IMR-90 (cell line): ENCODE results near the gene LMAN2. TPM values are rescaled to one million over a fixed set of nuclear protein-coding genes. Genes with fewer than 3 reads are reported as not detected.

Experiments used
- ATAC-seq: fragments of 200-7000 bp; cut with Tn5 transposase; 2 replicates; pipeline ENCODE4 v1.9.1; 2020; ENCODE audit warnings: low read depth, mild to moderate bottlenecking, moderate library complexity
- BruUV-seq: library from RNA; stranded (reverse); fragments of 400-500 nt; replicated peaks from 2 replicates; lab custom pipeline; 2021; lab: Mats Ljungman, UMichigan
- CTCF ChIA-PET: fragments of 300-600 bp; formaldehyde crosslinking; extraction: SDS; loops from one replicate; lab custom pipeline; 2021; ENCODE audit warnings: antibody characterized with exemption; lab: Yijun Ruan, JAX
- POLR2A ChIA-PET: fragments of 300-600 bp; sonication (Branson Sonifier 250); formaldehyde crosslinking; loops from one replicate; lab custom pipeline; 2022; ENCODE audit warnings: antibody characterized with exemption; ENCODE audit not compliant: unreplicated experiment; lab: Charles Lee
- DNase-seq: peaks from one replicate; pipeline ENCODE4 v3.0.0; 2013
- H2AFZ ChIP-seq: replicated peaks from 2 replicates; pipeline ENCODE3; 2013; ENCODE audit warnings: low read length, mild to moderate bottlenecking; ENCODE audit not compliant: poor library complexity
- H2AK5ac ChIP-seq: 2 replicates; pipeline ENCODE4 v1.6.1; 2013; ENCODE audit warnings: low read depth, low read length, inconsistent platforms
- H2AK9ac ChIP-seq: replicated peaks from 2 replicates; pipeline ENCODE3; 2013; ENCODE audit warnings: mild to moderate bottlenecking, low read depth, low read length, moderate library complexity; ENCODE audit not compliant: poor library complexity
- H2BK120ac ChIP-seq: 2 replicates; pipeline ENCODE4 v1.6.1; 2013; ENCODE audit warnings: low read depth, low read length, inconsistent platforms
- H2BK15ac ChIP-seq: 3 replicates; pipeline ENCODE4 v1.6.1; 2013; ENCODE audit warnings: low read depth, low read length, inconsistent platforms
- H2BK20ac ChIP-seq: 2 replicates; pipeline ENCODE4 v1.6.1; 2013; ENCODE audit warnings: low read depth, mild to moderate bottlenecking, inconsistent platforms, low read length, moderate library complexity
- H2BK5ac ChIP-seq: 2 replicates; pipeline ENCODE4 v1.6.1; 2013; ENCODE audit warnings: mild to moderate bottlenecking, low read depth, low read length, inconsistent platforms; ENCODE audit not compliant: poor library complexity, severe bottlenecking
- H3K14ac ChIP-seq: replicated peaks from 2 replicates; pipeline ENCODE4 v1.6.1; 2013; ENCODE audit warnings: low read depth, low read length, inconsistent platforms
- H3K18ac ChIP-seq: 2 replicates; pipeline ENCODE4 v1.6.1; 2013; ENCODE audit warnings: low read depth, low read length, control low read depth
- H3K23ac ChIP-seq: 2 replicates; pipeline ENCODE4 v1.6.1; 2013; ENCODE audit warnings: low read depth, low read length, inconsistent platforms
- H3K27ac ChIP-seq: 2 replicates; pipeline ENCODE4 v1.5.1; 2013; ENCODE audit warnings: mild to moderate bottlenecking, control low read depth, low read length; ENCODE audit not compliant: insufficient read depth
- H3K27me3 ChIP-seq: 2 replicates; pipeline ENCODE4 v1.6.1; 2013; ENCODE audit warnings: low read length; ENCODE audit not compliant: control insufficient read depth, insufficient read depth
- H3K36me3 ChIP-seq: 2 replicates; pipeline ENCODE4 v1.6.1; 2013; ENCODE audit warnings: low read length, mixed read lengths; ENCODE audit not compliant: control insufficient read depth, insufficient read depth
- H3K4ac ChIP-seq: 2 replicates; pipeline ENCODE4 v1.6.1; 2013; ENCODE audit warnings: low read depth, low read length, inconsistent platforms
- H3K4me1 ChIP-seq: 2 replicates; pipeline ENCODE4 v1.6.1; 2013; ENCODE audit warnings: low read length, mixed read lengths; ENCODE audit not compliant: control insufficient read depth, insufficient read depth
- H3K4me2 ChIP-seq: 2 replicates; pipeline ENCODE4 v1.6.1; 2013; ENCODE audit warnings: low read depth, mild to moderate bottlenecking, control low read depth, low read length, moderate library complexity
- H3K4me3 ChIP-seq: 2 replicates; pipeline ENCODE4 v1.5.1; 2013; ENCODE audit warnings: low read depth, mild to moderate bottlenecking, control low read depth, low read length, moderate library complexity; ENCODE audit not compliant: insufficient read depth
- H3K56ac ChIP-seq: 2 replicates; pipeline ENCODE4 v1.6.1; 2013; ENCODE audit warnings: low read length, inconsistent platforms; ENCODE audit not compliant: insufficient read depth; ENCODE audit errors: extremely low read depth
- H3K79me1 ChIP-seq, 2 experiments: 2 replicates each; pipeline ENCODE4 v1.6.1; 2013; ENCODE audit warnings: low read length in 2 of 2, inconsistent platforms in 1 of 2, low read depth in 1 of 2
- H3K9ac ChIP-seq: 2 replicates; pipeline ENCODE4 v1.6.1; 2013; ENCODE audit warnings: low read depth, low read length, control low read depth
- H3K9me1 ChIP-seq: 2 replicates; pipeline ENCODE4 v1.6.1; 2013; ENCODE audit warnings: low read length, inconsistent platforms; ENCODE audit not compliant: insufficient read depth
- H3K9me3 ChIP-seq: 2 replicates; pipeline ENCODE4 v1.6.1; 2013; ENCODE audit warnings: low read length; ENCODE audit not compliant: control insufficient read depth, insufficient read depth
- H4K20me1 ChIP-seq: 2 replicates; pipeline ENCODE4 v1.6.1; 2013; ENCODE audit warnings: low read length, inconsistent platforms; ENCODE audit not compliant: insufficient read depth
- H4K5ac ChIP-seq: 2 replicates; pipeline ENCODE4 v1.6.1; 2013; ENCODE audit warnings: mild to moderate bottlenecking, low read depth, low read length, control low read depth
- H4K8ac ChIP-seq, 2 experiments: 2 replicates each; pipeline ENCODE4 v1.6.1; 2013; ENCODE audit warnings: low read depth in 2 of 2, low read length in 2 of 2, control low read depth in 1 of 2, inconsistent platforms in 1 of 2
- H4K91ac ChIP-seq: 2 replicates; pipeline ENCODE4 v1.6.1; 2013; ENCODE audit warnings: low read depth, low read length, inconsistent platforms; ENCODE audit not compliant: insufficient read depth
- BHLHE40 ChIP-seq: fragments of 150-350 bp; IDR thresholded peaks from 2 replicates; pipeline ENCODE4 v1.6.1; 2016; ENCODE audit warnings: mild to moderate bottlenecking, low read depth, low read length
- CEBPB ChIP-seq: IDR thresholded peaks from 2 replicates; pipeline ENCODE4 v1.6.1; 2012; ENCODE audit warnings: low read depth, low read length, improper control_type of control experiment
- CHD1 ChIP-seq: IDR thresholded peaks from 2 replicates; pipeline ENCODE4 v1.6.1; 2012; ENCODE audit warnings: low read depth, low read length, improper control_type of control experiment
- ELK1 ChIP-seq: fragments of 150-350 bp; IDR thresholded peaks from 2 replicates; pipeline ENCODE4 v1.6.1; 2016; ENCODE audit warnings: low read depth, mild to moderate bottlenecking, low read length, moderate library complexity, borderline replicate concordance
- FOS ChIP-seq: fragments of 150-350 bp; IDR thresholded peaks from 2 replicates; pipeline ENCODE4 v1.6.1; 2016; ENCODE audit warnings: low read depth, low read length
- MAFK ChIP-seq: IDR thresholded peaks from 2 replicates; pipeline ENCODE4 v1.6.1; 2012; ENCODE audit warnings: low read depth, low read length, improper control_type of control experiment
- WGBS, 2 experiments: methylation state at CpG; one replicate each; pipeline versions ENCODE4 v1.1.5 to v1.1.7; 2013; ENCODE audit warnings: missing lambda C conversion rate in 2 of 2; ENCODE audit not compliant: insufficient read length in 1 of 2; ENCODE audit errors: extremely low coverage in 2 of 2; 5-methylcytosine and 5-hydroxymethylcytosine counted together
- dilution Hi-C: fragments of 300-500 bp; cut with HindIII; formaldehyde crosslinking; loops from one replicate; pipeline ENCODE4 v1.14.3; 2018; ENCODE audit warnings: low sequenced_read_pairs; ENCODE audit not compliant: unreplicated experiment
- in situ Hi-C: fragments of 300-500 bp; cut with MboI; formaldehyde crosslinking; loops from 3 replicates; pipeline ENCODE4 v1.14.3; 2019; ENCODE audit warnings: low sequenced_read_pairs, inconsistent platforms, mixed read lengths
- intact Hi-C: fragments of 100-400 bp; cut with micrococcal nuclease; formaldehyde crosslinking; loops from 2 replicates; pipeline ENCODE4 v1.10.0; 2022
- polyA plus RNA-seq, 3 experiments: library from polyadenylated mRNA; depleted of rRNA; stranded (reverse); fragments of >200 nt; gene quantifications; 2 replicates each; pipeline ENCODE4 v1.2.3, GENCODE V29; 2012; ENCODE audit warnings: low replicate concordance in 1 of 3
- total RNA-seq: library from RNA; depleted of rRNA; stranded (reverse); fragments of >200 nt; gene quantifications from 2 replicates; pipeline ENCODE4 v1.2.3, GENCODE V29; 2012

Gene LMAN2
- total and polyA plus RNA-seq, 2 of the 4 experiments (the other 2 are of a cell fraction), result 253 to 303 TPM

- dilution Hi-C loops (no loop called here), in situ Hi-C loops (no loop called here), intact Hi-C loops (no loop called here)
- no peaks in the 10 kb centered on the region; the same call in none of the 2 replicates for H4K20me1 ChIP-seq
- no peak for TF ChIP-seq MAFK
- TF ChIP-seq CHD1, result no peak
- TF ChIP-seq FOS, result no peak
- TF ChIP-seq CEBPB, result no peak
- peak; percentile 72; the same call in 1 of the 2 replicates for TF ChIP-seq BHLHE40
- TF ChIP-seq ELK1, result no peak
- peak overlapping the region; percentile 87 for H4K91ac ChIP-seq
- H3K4me2 ChIP-seq, result peak overlapping the region; percentile 56
- 4% methylated on average over 11 of the region's 36 CpGs; no CpG with 5 or more reads in 1 of the 2 experiments for WGBS, 2 experiments
- peak overlapping the region; percentile 38 for H3K18ac ChIP-seq
- peak overlapping the region; percentile 45 for H4K5ac ChIP-seq
- peak overlapping the region; percentile 23; the same call in 1 of the 2 replicates for H3K23ac ChIP-seq
- H2AFZ ChIP-seq, result peak overlapping the region; percentile 97
- peak overlapping the region; percentile 83 for H3K14ac ChIP-seq
- H2AK9ac ChIP-seq, result peak overlapping the region; percentile 85
- no peaks in the 10 kb centered on the region for H3K36me3 ChIP-seq
- peak overlapping the region; percentile 84 to 92 for H4K8ac ChIP-seq
- H3K9me3 ChIP-seq, result no peaks in the 10 kb centered on the region
- H3K9ac ChIP-seq, result peak overlapping the region; percentile 54
- peak overlapping the region; percentile 50; the same call in 1 of the 2 replicates for H3K56ac ChIP-seq
- ChIA-PET POLR2A (interaction anchor here (0.6 kb wide), 2 partner anchors 129 to 1243 kb away, joined by 3 to 11 read pairs; no protein-coding TSS in a partner anchor), CTCF (interaction anchor here (0.6 to 1.3 kb wide), 3 partner anchors 9 to 79 kb away, joined by 4 read pairs; no protein-coding TSS in a partner anchor)
- no TSS peak for BruUV-seq
- H2BK5ac ChIP-seq, result peak overlapping the region; percentile 38
- peak; percentile 68 for DNase-seq
- H2BK120ac ChIP-seq, result peak overlapping the region; percentile 68
- peaks cover 11% of the 10 kb centered on the region; the same call in 1 of the 2 replicates for H3K4me1 ChIP-seq
- H2BK15ac ChIP-seq, result peak overlapping the region; percentile 56; the same call in 1 of the 3 replicates
- peak overlapping the region; percentile 26; the same call in 1 of the 2 replicates for H2BK20ac ChIP-seq
- peak; percentile 89 for ATAC-seq
- H2AK5ac ChIP-seq, result peak overlapping the region; percentile 82
- peak overlapping the region; percentile 88 for H3K4ac ChIP-seq
- H3K27me3 ChIP-seq, result peaks cover 4% of the 10 kb centered on the region; the same call in 1 of the 2 replicates
- peak overlapping the region; percentile 33 for H3K4me3 ChIP-seq
- H3K79me1 ChIP-seq, result no peaks in the 10 kb centered on the region
- no peaks in the 10 kb centered on the region for H3K9me1 ChIP-seq
- H3K27ac ChIP-seq, result peak overlapping the region; percentile 41
These were observed 15.3 kb upstream of the LMAN2 start for GRCh38 chr5:177366528-177367322.
